Measurements from ENCODE around the gene LAMTOR4.
"Not testable (repeated sequence)": the region's sequence is repeated elsewhere in the genome, so short reads cannot be mapped to it uniquely, and the experiment has no call there.

The LAMTOR4 gene

DNA sequence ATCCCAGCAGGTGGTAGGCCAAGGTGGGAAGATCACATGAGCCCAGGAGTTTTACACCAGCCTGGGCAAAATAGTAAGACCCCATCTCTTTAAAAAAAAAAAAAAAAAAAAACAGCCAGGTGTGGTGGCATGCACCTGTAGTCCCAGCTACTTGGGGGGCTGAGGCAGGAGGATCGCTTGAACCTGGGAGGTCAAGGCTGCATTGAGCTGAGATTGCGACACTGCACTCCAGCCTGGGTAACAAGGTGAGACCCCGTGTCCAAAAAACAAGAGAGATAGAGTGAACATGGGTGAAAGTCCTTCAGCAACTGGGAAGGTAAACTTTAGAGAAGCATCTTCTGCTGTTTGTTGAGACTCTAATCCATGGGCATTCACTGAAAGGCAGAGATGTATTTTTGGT lies 6.3 kb upstream of the LAMTOR4 start:
- Histone ChIP-seq H3K9ac (ENCODE audit: insufficient read length) (no peak overlapping the region), H3K4me3 (no peak overlapping the region), H3K27ac (no peak overlapping the region), H3K9me3 (ENCODE audit: low read depth, low read length) (no peaks in the 10 kb centered on the region), H3K36me3 (ENCODE audit: insufficient read depth, low read length) (no peaks in the 10 kb centered on the region)
- TF ChIP-seq POLR2AphosphoS5 (IDR thresholded peaks at IDR 0.05; ENCODE audit: borderline replicate concordance, low read depth, low read length) (no peak), FOXP2 (optimal IDR thresholded peaks at IDR 0.05; ENCODE audit: control extremely low read depth, extremely low read length, insufficient read depth) (no peak), EZH2 (IDR thresholded peaks at IDR 0.05) (no peak)
- no peak for DNase-seq (ENCODE audit: low read depth, low spot score)

GRCh38 chr7:100146350-100146749 lies 2.4 kb upstream of the LAMTOR4 start:
- not testable (repeated sequence) for DNase-seq (ENCODE audit: low read depth, low spot score); H3K9ac ChIP-seq (ENCODE audit: insufficient read length); H3K36me3 ChIP-seq (ENCODE audit: insufficient read depth, low read length); H3K27ac ChIP-seq; H3K4me3 ChIP-seq; H3K9me3 ChIP-seq (ENCODE audit: low read depth, low read length)

DNA sequence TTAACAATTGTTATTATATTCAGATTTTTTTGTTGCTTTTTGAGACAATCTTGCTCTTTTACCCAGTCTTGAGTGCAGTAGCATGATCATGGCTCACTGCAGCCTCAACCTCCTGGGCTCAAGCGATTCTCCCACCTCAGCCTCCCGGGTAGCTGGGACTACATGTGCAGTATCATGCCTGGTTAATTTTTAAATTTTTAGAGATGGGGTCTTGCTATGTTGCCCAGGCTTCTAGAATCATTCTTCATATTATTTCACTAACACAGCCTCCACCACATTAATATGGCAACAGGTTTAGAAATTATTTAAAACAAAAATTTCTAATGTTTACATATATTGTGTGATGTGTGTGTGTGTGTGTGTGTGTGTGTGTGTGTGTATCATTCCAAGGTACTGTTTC lies 1.4 kb upstream of the LAMTOR4 start:
- H3K27ac ChIP-seq, result no peak overlapping the region
- H3K9me3 ChIP-seq (ENCODE audit: low read depth, low read length), result no peaks in the 10 kb centered on the region
- TF ChIP-seq FOXP2 (optimal IDR thresholded peaks at IDR 0.05; ENCODE audit: control extremely low read depth, extremely low read length, insufficient read depth) (no peak), EZH2 (IDR thresholded peaks at IDR 0.05) (no peak), POLR2AphosphoS5 (IDR thresholded peaks at IDR 0.05; ENCODE audit: borderline replicate concordance, low read depth, low read length) (no peak)
- H3K9ac ChIP-seq (ENCODE audit: insufficient read length), result no peak overlapping the region
- DNase-seq (ENCODE audit: low read depth, low spot score), result no peak
- no peaks in the 10 kb centered on the region; the same call in 1 of the 2 replicates for H3K36me3 ChIP-seq (ENCODE audit: insufficient read depth, low read length)
- no peak overlapping the region for H3K4me3 ChIP-seq

DNA sequence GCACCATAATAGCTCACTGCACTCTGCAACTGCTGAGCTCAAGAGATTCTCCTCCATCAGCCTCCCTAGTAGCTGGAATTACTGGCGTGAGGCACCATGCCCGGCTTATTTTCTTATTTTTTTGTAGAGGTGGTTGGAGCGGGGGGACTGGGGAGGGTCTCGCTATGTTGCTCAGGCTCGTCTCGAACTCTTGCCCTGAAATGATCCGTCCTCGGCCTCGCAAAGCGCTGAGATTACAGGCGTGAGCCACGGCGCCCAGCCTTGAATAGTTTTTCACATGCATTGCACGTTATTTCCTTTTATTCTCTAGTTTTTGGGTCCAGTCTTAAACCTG lies 526 bp upstream of the LAMTOR4 start:
- H3K27ac ChIP-seq, result peak overlapping the region; percentile 92
- H3K4me3 ChIP-seq, result peak overlapping the region; percentile 90
- peak overlapping the region; percentile 78 for H3K9ac ChIP-seq (ENCODE audit: insufficient read length)
- TF ChIP-seq EZH2 (IDR thresholded peaks at IDR 0.05), result no peak
- TF ChIP-seq FOXP2 (optimal IDR thresholded peaks at IDR 0.05; ENCODE audit: control extremely low read depth, extremely low read length, insufficient read depth), result no peak
- no peak for TF ChIP-seq POLR2AphosphoS5 (IDR thresholded peaks at IDR 0.05; ENCODE audit: borderline replicate concordance, low read depth, low read length)
- H3K9me3 ChIP-seq (ENCODE audit: low read depth, low read length), result no peaks in the 10 kb centered on the region
- no peak for DNase-seq (ENCODE audit: low read depth, low spot score)
- H3K36me3 ChIP-seq (ENCODE audit: insufficient read depth, low read length), result peaks cover 5% of the 10 kb centered on the region; the same call in 1 of the 2 replicates

DNA sequence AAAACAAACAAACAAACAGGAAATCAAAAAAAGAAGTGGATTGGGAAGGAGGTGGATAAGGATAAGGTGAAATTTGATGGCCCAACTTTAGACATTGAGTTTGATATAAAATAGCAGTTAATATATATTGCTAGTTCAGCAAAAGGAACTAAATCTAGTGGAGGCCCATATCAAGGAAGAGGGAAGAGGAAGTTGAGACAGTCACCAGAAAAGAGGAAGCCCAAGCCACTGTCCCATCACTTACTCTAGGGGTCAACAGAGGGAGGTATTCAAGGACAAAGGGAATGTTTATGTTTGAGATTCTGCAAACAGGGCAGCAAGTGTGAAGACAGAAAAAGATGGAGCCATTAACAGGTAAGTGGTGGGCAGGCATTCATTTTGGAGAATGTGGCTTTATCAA lies 3.7 kb downstream of the LAMTOR4 start:
- Histone ChIP-seq H3K9me3 (ENCODE audit: low read depth, low read length) (no peaks in the 10 kb centered on the region), H3K4me3 (no peak overlapping the region), H3K36me3 (ENCODE audit: insufficient read depth, low read length) (peaks cover 32% of the 10 kb centered on the region; the same call in 1 of the 2 replicates), H3K9ac (ENCODE audit: insufficient read length) (no peak overlapping the region), H3K27ac (no peak overlapping the region)
- TF ChIP-seq FOXP2 (optimal IDR thresholded peaks at IDR 0.05; ENCODE audit: control extremely low read depth, extremely low read length, insufficient read depth), result no peak
- no peak for TF ChIP-seq EZH2 (IDR thresholded peaks at IDR 0.05)
- DNase-seq (ENCODE audit: low read depth, low spot score), result no peak

DNA sequence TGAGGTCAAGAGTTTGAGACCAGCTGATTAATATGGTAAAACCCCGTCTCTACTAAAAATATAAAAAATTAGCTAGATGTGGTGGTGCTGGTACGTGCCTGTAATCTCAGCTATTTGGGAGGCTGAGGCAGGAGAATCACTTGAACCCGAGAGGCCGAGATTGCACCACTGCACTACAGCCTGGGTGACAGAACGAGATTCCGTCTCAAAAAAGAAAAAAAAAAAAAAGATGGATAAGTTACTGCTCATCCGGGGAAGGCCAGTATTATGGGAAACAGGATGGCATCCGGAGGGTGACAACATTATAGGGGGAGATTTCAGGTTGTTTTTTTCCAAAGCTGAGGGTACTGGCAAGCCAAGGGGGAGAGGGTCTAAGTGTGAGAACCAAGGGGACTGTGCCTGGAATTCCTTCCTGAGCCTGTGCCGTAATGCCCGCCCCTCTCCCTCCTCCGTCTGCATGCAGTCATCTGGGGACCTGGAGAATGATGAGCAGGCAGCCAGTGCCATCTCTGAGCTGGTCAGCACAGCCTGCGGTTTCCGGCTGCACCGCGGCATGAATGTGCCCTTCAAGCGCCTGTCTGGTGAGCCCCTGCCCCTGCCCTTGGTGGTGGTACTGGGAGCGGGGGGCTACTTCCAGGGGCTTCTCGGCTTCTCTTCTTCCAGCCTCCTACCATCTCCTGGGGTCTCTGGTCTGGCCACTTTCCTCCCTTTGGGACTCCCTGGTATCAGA lies 4.4 kb downstream of the LAMTOR4 start:
- TF ChIP-seq FOXP2 (optimal IDR thresholded peaks at IDR 0.05; ENCODE audit: control extremely low read depth, extremely low read length, insufficient read depth), result no peak
- peak; percentile 27; the same call in 1 of the 2 replicates for TF ChIP-seq POLR2AphosphoS5 (IDR thresholded peaks at IDR 0.05; ENCODE audit: borderline replicate concordance, low read depth, low read length)
- no peak for TF ChIP-seq EZH2 (IDR thresholded peaks at IDR 0.05)
- Histone ChIP-seq H3K9me3 (ENCODE audit: low read depth, low read length) (no peaks in the 10 kb centered on the region), H3K36me3 (ENCODE audit: insufficient read depth, low read length) (peaks cover 32% of the 10 kb centered on the region; the same call in 1 of the 2 replicates), H3K4me3 (no peak overlapping the region), H3K27ac (no peak overlapping the region), H3K9ac (ENCODE audit: insufficient read length) (no peak overlapping the region)
- no peak for DNase-seq (ENCODE audit: low read depth, low spot score)

DNA sequence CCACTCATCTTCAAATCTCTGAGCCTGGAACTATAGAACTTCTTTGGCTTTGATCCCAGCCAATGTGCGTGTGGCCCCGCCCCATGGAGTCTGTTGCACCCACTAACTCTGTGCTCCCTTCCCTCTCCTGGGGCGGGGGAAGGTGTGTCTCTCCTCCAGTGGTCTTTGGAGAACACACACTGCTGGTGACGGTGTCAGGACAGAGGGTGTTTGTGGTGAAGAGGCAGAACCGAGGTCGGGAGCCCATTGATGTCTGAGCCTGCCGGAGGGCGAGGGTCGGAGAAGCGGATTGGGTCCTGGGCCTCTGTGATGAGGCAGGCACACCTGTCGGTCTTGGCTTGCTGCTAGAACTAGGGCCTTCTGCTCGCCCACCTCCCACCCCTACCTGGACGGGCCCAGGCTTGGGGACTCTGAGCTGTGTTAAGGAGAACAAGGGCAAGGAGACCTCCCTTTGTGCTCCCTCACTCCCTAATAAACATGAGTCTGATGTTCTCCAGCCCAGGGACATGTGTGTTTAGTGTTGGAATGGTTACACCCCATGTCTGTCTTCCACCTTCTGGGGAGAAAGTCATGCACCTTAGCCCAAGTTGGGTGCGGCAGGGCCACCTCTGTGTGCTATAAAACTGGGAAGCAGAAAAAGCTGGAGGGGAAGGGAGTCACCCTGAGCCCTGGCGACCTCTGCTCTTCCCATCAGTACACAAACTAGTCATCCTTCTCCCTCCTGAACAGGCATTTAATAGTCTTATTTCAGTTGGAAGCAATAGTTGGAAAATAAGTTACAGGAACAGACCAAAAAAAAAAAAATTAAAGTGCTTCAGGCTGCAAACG lies 5.2 kb downstream of the LAMTOR4 start:
- peaks cover 32% of the 10 kb centered on the region; the same call in 1 of the 2 replicates for H3K36me3 ChIP-seq (ENCODE audit: insufficient read depth, low read length)
- H3K9ac ChIP-seq (ENCODE audit: insufficient read length), result no peak overlapping the region
- DNase-seq (ENCODE audit: low read depth, low spot score), result no peak

GRCh38 chr7:100154651-100155491 lies 6.2 kb downstream of the LAMTOR4 start:
- Histone ChIP-seq H3K9me3 (ENCODE audit: low read depth, low read length) (no peaks in the 10 kb centered on the region), H3K36me3 (ENCODE audit: insufficient read depth, low read length) (peaks cover 32% of the 10 kb centered on the region; the same call in 1 of the 2 replicates), H3K9ac (ENCODE audit: insufficient read length) (no peak overlapping the region), H3K27ac (no peak overlapping the region; the same call in 1 of the 2 replicates), H3K4me3 (no peak overlapping the region)
- no peak for DNase-seq (ENCODE audit: low read depth, low spot score)
- TF ChIP-seq EZH2 (IDR thresholded peaks at IDR 0.05) (no peak), FOXP2 (optimal IDR thresholded peaks at IDR 0.05; ENCODE audit: control extremely low read depth, extremely low read length, insufficient read depth) (no peak), POLR2AphosphoS5 (IDR thresholded peaks at IDR 0.05; ENCODE audit: borderline replicate concordance, low read depth, low read length) (peak; percentile 29)

More for the DNA sequence above, 5.2 kb downstream of the LAMTOR4 start:
- Histone ChIP-seq H3K27ac (peak overlapping the region; percentile 50), H3K4me3 (no peak overlapping the region), H3K9me3 (ENCODE audit: low read depth, low read length) (no peaks in the 10 kb centered on the region)
- 0 out of 2 replicates have a peak, but pooled peaks have one; percentile 8 for TF ChIP-seq POLR2AphosphoS5 (IDR thresholded peaks at IDR 0.05; ENCODE audit: borderline replicate concordance, low read depth, low read length)
- no peak for TF ChIP-seq EZH2 (IDR thresholded peaks at IDR 0.05)
- TF ChIP-seq FOXP2 (optimal IDR thresholded peaks at IDR 0.05; ENCODE audit: control extremely low read depth, extremely low read length, insufficient read depth), result no peak
